NCI-H2107 treated with DMSO at 0.1 percent for 48 hours (cell line): ENCODE results near the gene CACUL1.
"Not testable (repeated sequence)": the region's sequence is repeated elsewhere in the genome, so short reads cannot be mapped to it uniquely, and the experiment has no call there.

Source experiments
- DNase-seq: peaks from one replicate; lab custom pipeline; 2025; ENCODE audit not compliant: unreplicated experiment; lab: John Stamatoyannopoulos, UW

CACUL1 gene

GRCh38 chr10:118692872-118693271 lies 61.9 kb downstream of the CACUL1 start:
- DNase-seq, result no peak

GRCh38 chr10:118689070-118689858 lies 65.5 kb downstream of the CACUL1 start:
- no peak for DNase-seq

GRCh38 chr10:118687472-118687871 lies 67.3 kb downstream of the CACUL1 start:
- DNase-seq, result no peak

- DNase-seq, result no peak
Observed at GRCh38 chr10:118682533-118682932, 72.2 kb downstream of the CACUL1 start.

GRCh38 chr10:118680197-118680596 lies 74.6 kb downstream of the CACUL1 start:
- no peak for DNase-seq

- DNase-seq, result no peak
Observed at GRCh38 chr10:118674226-118674919, 80.4 kb downstream of the CACUL1 start.

- DNase-seq, result no peak
Observed at GRCh38 chr10:118672766-118673715, 81.7 kb downstream of the CACUL1 start.

- DNase-seq, result no peak
Observed at GRCh38 chr10:118672153-118672552, 82.6 kb downstream of the CACUL1 start.

- DNase-seq, result not testable (repeated sequence)
Observed at GRCh38 chr10:118671221-118671620, 83.5 kb downstream of the CACUL1 start.

- no peak for DNase-seq
Observed at GRCh38 chr10:118670472-118671124, 84.2 kb downstream of the CACUL1 start.

- DNase-seq, result no peak
Observed at GRCh38 chr10:118669835-118670234, 84.9 kb downstream of the CACUL1 start.

GRCh38 chr10:118669020-118669791 lies 85.6 kb downstream of the CACUL1 start:
- no peak for DNase-seq

GRCh38 chr10:118668228-118668952 lies 86.4 kb downstream of the CACUL1 start:
- DNase-seq, result no peak

GRCh38 chr10:118667732-118668131 lies 87.0 kb downstream of the CACUL1 start:
- no peak for DNase-seq

GRCh38 chr10:118666350-118666749 lies 88.4 kb downstream of the CACUL1 start:
- no peak for DNase-seq

GRCh38 chr10:118664321-118664720 lies 90.4 kb downstream of the CACUL1 start:
- no peak for DNase-seq

- no peak for DNase-seq
Observed at GRCh38 chr10:118663176-118663575, 91.6 kb downstream of the CACUL1 start.

- peak; percentile 37 for DNase-seq
Observed at GRCh38 chr10:118662228-118663035, 92.3 kb downstream of the CACUL1 start.

GRCh38 chr10:118658762-118659161 lies 96.0 kb downstream of the CACUL1 start:
- no peak for DNase-seq
